ENCODE measurements around the gene IDH3G.

Gene IDH3G

DNA sequence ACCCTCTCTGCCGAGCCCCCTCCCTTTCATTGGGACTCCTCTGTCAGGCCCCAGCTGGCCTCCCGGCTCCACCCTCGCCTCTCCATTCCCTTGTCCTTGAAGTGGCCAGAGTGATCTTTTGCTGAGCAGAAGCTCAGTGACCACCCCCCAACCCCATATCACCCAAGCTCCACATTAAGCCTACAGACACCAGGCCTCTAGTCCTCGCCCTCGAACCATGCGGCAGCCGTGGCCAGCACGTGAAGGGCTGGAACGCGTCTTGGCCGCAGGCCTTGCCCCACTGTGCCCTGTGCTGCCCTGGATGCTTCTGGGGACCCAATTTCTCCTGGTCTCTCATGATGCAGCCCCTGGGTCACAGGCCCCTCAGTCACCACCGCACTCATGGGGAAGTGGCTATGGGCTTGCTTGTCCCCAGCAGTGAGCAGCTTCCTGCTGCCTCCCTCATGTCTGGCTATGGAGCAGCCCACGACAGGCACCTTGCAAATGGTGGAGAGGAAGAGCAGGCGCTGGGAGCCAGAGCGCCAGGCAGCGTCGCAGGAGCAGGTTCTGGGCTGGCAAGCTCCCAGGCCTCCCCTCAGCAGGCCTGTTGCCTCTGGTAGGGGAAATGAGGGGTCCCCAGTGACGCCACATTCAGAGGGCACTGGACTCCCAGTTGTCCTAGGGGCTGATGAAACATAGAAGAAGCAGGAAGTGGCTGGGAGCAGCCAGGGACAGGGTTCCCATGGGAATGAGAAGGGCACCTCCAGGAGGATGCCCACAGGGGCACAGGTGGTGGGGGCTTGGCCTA lies 14.1 kb downstream of the IDH3G start:
- in situ Hi-C loops (cut with HindIII; ENCODE audit: low pct_unique_long_range_greater_than_20kb, low sequenced_read_pairs) = no loop called here
- DNase-seq (ENCODE audit: low read depth in 1 of 2, low spot score in 1 of 2) = no peak
- TF ChIP-seq JUND (IDR thresholded peaks at IDR 0.05; ENCODE audit: low read depth) = no peak

DNA sequence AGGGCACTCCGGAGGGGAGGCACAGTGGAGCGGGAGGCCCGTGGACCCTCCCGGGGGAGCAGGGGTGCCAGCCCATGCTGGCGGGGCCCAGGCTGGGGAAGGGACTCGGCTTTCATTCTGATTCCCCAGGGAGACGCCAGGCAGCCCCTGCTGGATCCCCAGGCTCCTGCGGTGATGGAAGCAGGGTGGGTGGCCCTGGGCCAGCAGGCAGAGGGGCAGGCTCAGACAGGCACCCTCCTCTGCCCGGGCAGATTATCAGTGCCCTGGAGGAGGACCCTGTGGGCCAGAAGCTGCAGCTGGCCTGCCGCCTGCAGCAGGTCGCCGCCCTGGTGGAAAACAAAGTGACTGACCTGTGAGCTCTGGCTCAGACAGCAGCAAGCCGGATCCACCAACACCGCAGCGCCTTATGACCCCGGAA lies 15.5 kb downstream of the IDH3G start:
- in situ Hi-C loops (cut with HindIII; ENCODE audit: low pct_unique_long_range_greater_than_20kb, low sequenced_read_pairs) = no loop called here
- no peak for DNase-seq (ENCODE audit: low read depth in 1 of 2, low spot score in 1 of 2)
- TF ChIP-seq JUND (IDR thresholded peaks at IDR 0.05; ENCODE audit: low read depth) = no peak

GRCh38 chrX:153778181-153778580 lies 16.0 kb downstream of the IDH3G start:
- DNase-seq (ENCODE audit: low read depth in 1 of 2, low spot score in 1 of 2) = no peak
- no peak for TF ChIP-seq JUND (IDR thresholded peaks at IDR 0.05; ENCODE audit: low read depth)
- in situ Hi-C loops (cut with HindIII; ENCODE audit: low pct_unique_long_range_greater_than_20kb, low sequenced_read_pairs) = no loop called here

GRCh38 chrX:153777261-153778090 lies 16.7 kb downstream of the IDH3G start:
- DNase-seq (ENCODE audit: low read depth in 1 of 2, low spot score in 1 of 2) = no peak
- no peak for TF ChIP-seq JUND (IDR thresholded peaks at IDR 0.05; ENCODE audit: low read depth)
- in situ Hi-C loops (cut with HindIII; ENCODE audit: low pct_unique_long_range_greater_than_20kb, low sequenced_read_pairs) = no loop called here

DNA sequence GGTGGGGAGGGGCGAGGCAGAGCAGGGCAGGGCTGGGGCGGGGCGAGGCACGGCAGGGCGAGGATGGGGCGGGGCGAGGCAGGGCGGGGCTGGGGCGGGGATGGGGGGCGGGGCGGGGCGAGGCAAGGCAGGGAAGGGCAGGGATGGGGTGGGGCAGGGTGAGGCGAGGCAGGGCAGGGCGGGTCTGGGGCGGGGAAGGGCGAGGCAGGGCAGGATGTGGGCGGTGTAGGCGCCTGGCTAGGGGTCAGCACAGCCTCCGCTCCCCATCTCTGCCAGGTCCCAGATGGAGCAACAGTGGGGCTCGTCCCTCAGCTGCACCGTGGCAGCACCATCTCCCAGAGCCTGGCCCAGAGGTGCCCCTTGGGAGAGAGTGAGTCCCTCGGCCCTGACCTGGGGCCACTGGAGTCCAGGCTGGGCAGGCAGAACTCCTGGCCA lies 17.5 kb downstream of the IDH3G start:
- no peak for TF ChIP-seq JUND (IDR thresholded peaks at IDR 0.05; ENCODE audit: low read depth)
- in situ Hi-C loops (cut with HindIII; ENCODE audit: low pct_unique_long_range_greater_than_20kb, low sequenced_read_pairs) = no loop called here

DNA sequence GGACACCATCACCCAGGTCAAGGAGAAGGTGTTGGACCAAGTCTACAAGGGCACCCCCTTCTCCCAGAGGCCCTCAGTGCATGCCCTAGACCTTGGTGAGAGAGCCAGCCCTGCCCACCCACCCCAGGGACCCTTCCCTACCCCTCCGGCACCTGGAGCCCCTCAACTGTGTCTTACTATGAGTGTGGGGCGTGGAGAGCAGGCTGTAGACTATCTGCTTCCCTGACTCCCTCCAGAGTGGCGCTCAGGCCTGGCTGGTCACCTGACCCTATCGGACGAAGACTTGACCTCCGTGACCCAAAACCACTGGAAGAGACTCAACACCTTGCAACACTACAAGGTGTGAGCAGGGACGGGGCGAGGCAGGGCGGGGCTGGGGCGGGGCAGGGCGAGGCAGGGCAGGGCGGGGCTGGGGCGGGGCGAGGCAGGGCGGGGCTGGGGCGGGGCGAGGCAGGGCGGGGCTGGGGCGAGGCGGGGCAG lies 18.0 kb downstream of the IDH3G start:
- no peak for DNase-seq (ENCODE audit: low read depth in 1 of 2, low spot score in 1 of 2)
- TF ChIP-seq JUND (IDR thresholded peaks at IDR 0.05; ENCODE audit: low read depth) = no peak
- in situ Hi-C loops (cut with HindIII; ENCODE audit: low pct_unique_long_range_greater_than_20kb, low sequenced_read_pairs) = no loop called here

More for the DNA sequence above, 17.5 kb downstream of the IDH3G start:
- DNase-seq (ENCODE audit: low read depth in 1 of 2, low spot score in 1 of 2) = no peak

- DNase-seq (ENCODE audit: low read depth in 1 of 2, low spot score in 1 of 2) = no peak
- in situ Hi-C loops (cut with HindIII; ENCODE audit: low pct_unique_long_range_greater_than_20kb, low sequenced_read_pairs) = no loop called here
- TF ChIP-seq JUND (IDR thresholded peaks at IDR 0.05; ENCODE audit: low read depth) = no peak
Measured at GRCh38 chrX:153775293-153776119, 18.7 kb downstream of the IDH3G start.

DNA sequence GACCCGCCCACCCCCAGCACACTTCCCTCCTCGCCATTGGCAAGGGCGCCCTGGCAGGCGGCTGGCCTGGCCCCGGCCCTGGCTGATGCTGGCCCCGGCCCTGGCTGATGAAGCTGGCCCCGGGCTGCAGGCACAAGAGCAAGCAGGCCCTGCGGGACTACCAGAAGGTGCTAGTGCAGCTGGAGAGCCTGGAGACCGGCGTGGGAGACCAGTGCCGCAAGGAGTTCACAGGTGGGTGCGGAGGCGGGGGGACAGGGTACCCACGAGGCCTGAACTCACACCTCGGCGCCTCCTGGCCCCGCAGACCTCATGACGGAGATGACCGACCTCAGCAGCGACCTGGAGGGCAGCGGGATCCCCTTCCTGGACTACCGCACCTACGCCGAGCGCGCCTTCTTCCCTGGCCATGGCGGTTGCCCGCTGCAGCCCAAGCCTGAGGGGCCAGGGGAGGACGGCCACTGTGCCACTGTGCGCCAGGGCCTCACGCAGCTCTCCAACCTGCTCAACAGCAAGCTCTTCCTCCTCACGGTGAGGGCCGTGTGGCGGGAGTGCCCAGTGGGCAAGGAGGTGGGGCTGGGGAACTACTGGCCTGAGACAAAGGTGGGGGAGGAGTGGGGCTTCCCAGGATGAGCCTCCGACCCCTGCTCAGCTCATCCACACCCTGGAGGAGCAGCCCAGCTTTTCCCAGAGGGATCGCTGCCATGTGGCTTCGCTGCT lies 19.4 kb downstream of the IDH3G start:
- no peak for DNase-seq (ENCODE audit: low read depth in 1 of 2, low spot score in 1 of 2)
- in situ Hi-C loops (cut with HindIII; ENCODE audit: low pct_unique_long_range_greater_than_20kb, low sequenced_read_pairs) = no loop called here
- no peak for TF ChIP-seq JUND (IDR thresholded peaks at IDR 0.05; ENCODE audit: low read depth)

- TF ChIP-seq JUND (IDR thresholded peaks at IDR 0.05; ENCODE audit: low read depth) = no peak
- no peak for DNase-seq (ENCODE audit: low read depth in 1 of 2, low spot score in 1 of 2)
- in situ Hi-C loops (cut with HindIII; ENCODE audit: low pct_unique_long_range_greater_than_20kb, low sequenced_read_pairs) = no loop called here
Measured at GRCh38 chrX:153773741-153774575, 20.2 kb downstream of the IDH3G start.

- in situ Hi-C loops (cut with HindIII; ENCODE audit: low pct_unique_long_range_greater_than_20kb, low sequenced_read_pairs) = no loop called here
- TF ChIP-seq JUND (IDR thresholded peaks at IDR 0.05; ENCODE audit: low read depth) = no peak
- DNase-seq (ENCODE audit: low read depth in 1 of 2, low spot score in 1 of 2) = no peak
Measured at GRCh38 chrX:153773218-153773611, 21.0 kb downstream of the IDH3G start.
